A673 (cell line): ENCODE results near the gene HELZ.

Experiments
- CTCF ChIP-seq: fragments of 300-800, 200-600 bp; sonication (generic); conservative IDR thresholded peaks from 2 replicates; pipeline ENCODE4 v1.5.1; 2017; ENCODE audit warnings: low read depth, mild to moderate bottlenecking, antibody characterized with exemption, low read length, moderate library complexity, mixed read lengths
- EZH2 ChIP-seq: fragments of 200-600 bp; sonication (generic); IDR thresholded peaks from 2 replicates; pipeline ENCODE4 v1.6.1; 2017; ENCODE audit warnings: borderline replicate concordance, low read depth, mild to moderate bottlenecking, mixed read lengths, antibody characterized with exemption, low read length; ENCODE audit not compliant: poor library complexity, severe bottlenecking

GRCh38 chr17:67232441-67232840 is 12.6 kb downstream of the HELZ start:
- TF ChIP-seq CTCF (no peak), EZH2 (no peak)
